K562 (cell line): ENCODE results near the gene SLX4IP. TPM values are rescaled to one million over a fixed set of nuclear protein-coding genes. Genes with fewer than 3 reads are reported as not detected.

Source experiments
- ARID1B ChIP-seq: fragments of 450-650 bp; IDR thresholded peaks from 2 replicates; pipeline ENCODE4 v1.6.1; 2016; ENCODE audit warnings: antibody characterized with exemption, mild to moderate bottlenecking, inconsistent platforms
- EGR1 ChIP-seq: fragments of 450-650 bp; conservative IDR thresholded peaks from 2 replicates; pipeline ENCODE4 v1.6.1; 2017; ENCODE audit warnings: mild to moderate bottlenecking
- EP400 ChIP-seq: fragments of 450-650 bp; IDR thresholded peaks from 2 replicates; pipeline ENCODE4 v1.6.1; 2017; ENCODE audit warnings: antibody characterized with exemption, mild to moderate bottlenecking, moderate library complexity
- GATAD2B ChIP-seq: fragments of 450-650 bp; IDR thresholded peaks from 2 replicates; pipeline ENCODE4 v1.6.1; 2017; ENCODE audit warnings: mild to moderate bottlenecking, borderline replicate concordance
- HDAC2 ChIP-seq: fragments of 450-650 bp; IDR thresholded peaks from 2 replicates; pipeline ENCODE4 v1.6.1; 2016; ENCODE audit warnings: mild to moderate bottlenecking
- MAFF ChIP-seq: IDR thresholded peaks from 2 replicates; pipeline ENCODE4 v1.6.1; 2012; ENCODE audit warnings: low read length, improper control_type of control experiment
- MAFK ChIP-seq: IDR thresholded peaks from 2 replicates; pipeline ENCODE4 v1.6.1; 2011; ENCODE audit warnings: low read length, improper control_type of control experiment
- NR3C1 ChIP-seq: sonication (generic); formaldehyde crosslinking; IDR thresholded peaks from 2 replicates; pipeline ENCODE4 v1.8.1; 2022; ENCODE audit warnings: missing genetic modification reagents
- SRF ChIP-seq, 2 experiments: fragments of 250-450, 450-650 bp in 1 of 2; sonication (Bioruptor Pico) in 1 of 2; sonication (generic) in 1 of 2; formaldehyde crosslinking; IDR thresholded peaks; 2 replicates each; pipeline versions ENCODE4 v1.5.0 to v1.5.1; 2020 to 2022; ENCODE audit warnings: mild to moderate bottlenecking in 1 of 2, missing genetic modification reagents in 1 of 2
- TEAD1 ChIP-seq, 2 experiments: fragments of 450-650 bp in 1 of 2; sonication (generic) in 1 of 2; formaldehyde crosslinking; IDR thresholded peaks; 2 replicates each; pipeline versions ENCODE4 v1.4.0 to v1.8.0; 2020 to 2022; ENCODE audit warnings: mild to moderate bottlenecking in 2 of 2, missing genetic modification reagents in 1 of 2
- ZFP30 ChIP-seq: fragments of 250-450 bp; sonication (Bioruptor Pico); IDR thresholded peaks from 2 replicates; pipeline ENCODE4 v1.8.0; 2022; ENCODE audit warnings: moderate library complexity, mild to moderate bottlenecking, inconsistent platforms, borderline replicate concordance
- ZNF217 ChIP-seq: sonication (generic); formaldehyde crosslinking; IDR thresholded peaks from 2 replicates; pipeline ENCODE4 v1.8.0; 2022; ENCODE audit warnings: mild to moderate bottlenecking, missing genetic modification reagents
- polyA plus RNA-seq, 8 experiments: library from polyadenylated mRNA; depleted of rRNA in 4 of 8; stranded (reverse) in 5 of 8; unstranded in 3 of 8; fragments of >200 nt; fragmentation: Nextera tagmentation in 2 of 8; fragmentation: Illumina TruSeq in 1 of 8; extraction: Ambion mirVana in 2 of 8; extraction: Trizol in 1 of 8; gene quantifications; 2 replicates each; pipeline versions ENCODE4 v1.2.1 to v1.2.3, GENCODE V29; 2011 to 2014; ENCODE audit warnings: inconsistent platforms in 1 of 8, missing spikeins in 1 of 8
- total RNA-seq, 7 experiments: library from RNA; depleted of rRNA in 6 of 7; stranded (reverse); fragments of >200 nt in 6 of 7; fragmentation: Illumina TruSeq in 2 of 7; extraction: Trizol in 2 of 7; gene quantifications; 2 replicates each; pipeline versions ENCODE4 v1.2.1 to v1.2.3, GENCODE V29; 2011 to 2021; ENCODE audit warnings: low replicate concordance in 1 of 7
- TF ChIP-seq, protein P1 (sequence below): sonication (generic); formaldehyde crosslinking; IDR thresholded peaks from 2 replicates; pipeline ENCODE4 v1.8.1; 2022; ENCODE audit warnings: missing genetic modification reagents
- TF ChIP-seq, protein P2 (sequence below), 2 experiments: fragments of 450-650 bp in 1 of 2; sonication (generic) in 1 of 2; formaldehyde crosslinking in 1 of 2; IDR thresholded peaks in 1 of 2; conservative IDR thresholded peaks in 1 of 2; 2 replicates each; pipeline versions ENCODE4 v1.6.1 to v1.8.1; 2016 to 2023; ENCODE audit warnings: mild to moderate bottlenecking in 2 of 2, moderate library complexity in 2 of 2, inconsistent platforms in 1 of 2, missing genetic modification reagents in 1 of 2
- TF ChIP-seq, protein P3 (sequence below): fragments of 250-450 bp; sonication (Bioruptor Pico); IDR thresholded peaks from 2 replicates; pipeline ENCODE4 v1.8.0; 2021; ENCODE audit warnings: moderate library complexity, mild to moderate bottlenecking, inconsistent platforms
- TF ChIP-seq, protein P4 (sequence below), 2 experiments: fragments of 450-650 bp; IDR thresholded peaks; 2 replicates each; pipeline ENCODE4 v1.6.1; 2016; ENCODE audit warnings: mild to moderate bottlenecking in 2 of 2, borderline replicate concordance in 1 of 2, low read depth in 1 of 2, moderate library complexity in 1 of 2

Gene SLX4IP
- total and polyA plus RNA-seq, 9 of the 15 experiments (the other 6 are each of a cell fraction or from before 2014, with no cell fraction given): 1.5 to 5.9 (median 3.5) TPM

DNA sequence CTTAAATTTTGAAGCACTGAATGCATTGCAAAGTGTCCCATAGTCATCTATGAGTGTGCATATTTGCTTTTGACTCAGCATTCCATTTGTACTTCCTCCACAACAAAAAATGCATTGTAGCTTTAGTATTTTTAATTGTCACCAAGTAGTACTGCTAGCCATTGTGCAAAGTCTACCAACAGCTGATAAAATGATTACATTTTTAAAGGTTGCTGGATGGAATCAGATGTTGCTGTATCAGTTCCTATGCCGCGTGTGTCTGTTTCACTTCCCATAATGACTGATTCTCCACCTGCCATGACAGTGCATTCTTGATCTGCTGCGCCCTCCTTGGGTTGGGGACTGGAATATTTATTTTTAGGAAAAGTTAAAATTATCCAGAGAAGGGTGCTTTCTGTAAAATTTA is 41.2 kb downstream of the SLX4IP start (continued):
- TF ChIP-seq, protein P1, sequence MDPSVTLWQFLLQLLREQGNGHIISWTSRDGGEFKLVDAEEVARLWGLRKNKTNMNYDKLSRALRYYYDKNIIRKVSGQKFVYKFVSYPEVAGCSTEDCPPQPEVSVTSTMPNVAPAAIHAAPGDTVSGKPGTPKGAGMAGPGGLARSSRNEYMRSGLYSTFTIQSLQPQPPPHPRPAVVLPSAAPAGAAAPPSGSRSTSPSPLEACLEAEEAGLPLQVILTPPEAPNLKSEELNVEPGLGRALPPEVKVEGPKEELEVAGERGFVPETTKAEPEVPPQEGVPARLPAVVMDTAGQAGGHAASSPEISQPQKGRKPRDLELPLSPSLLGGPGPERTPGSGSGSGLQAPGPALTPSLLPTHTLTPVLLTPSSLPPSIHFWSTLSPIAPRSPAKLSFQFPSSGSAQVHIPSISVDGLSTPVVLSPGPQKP (CRISPR knock-in tag): no peak
- no peak for TF ChIP-seq ZFP30 (CRISPR knock-in tag)
- no peak for TF ChIP-seq ZNF217
- no peak for TF ChIP-seq SRF (CRISPR knock-in tag; IDR thresholded peaks at IDR 0.05)
- TF ChIP-seq NR3C1 (CRISPR knock-in tag): no peak
- peak; percentile 34; the same call in 1 of the 2 replicates for TF ChIP-seq GATAD2B
- TF ChIP-seq ARID1B: peak; percentile 50
- peak; percentile 66; the same call in 1 of the 2 replicates for TF ChIP-seq MAFF
- peak; percentile 49; the same call in 1 of the 2 replicates for TF ChIP-seq MAFK
- peak; percentile 70 for TF ChIP-seq EP400
- TF ChIP-seq HDAC2: 0 out of 2 replicates have a peak, but pooled peaks have one; percentile 25
- no peak for TF ChIP-seq TEAD1 (CRISPR knock-in tag; IDR thresholded peaks at IDR 0.05)
- TF ChIP-seq, protein P2, sequence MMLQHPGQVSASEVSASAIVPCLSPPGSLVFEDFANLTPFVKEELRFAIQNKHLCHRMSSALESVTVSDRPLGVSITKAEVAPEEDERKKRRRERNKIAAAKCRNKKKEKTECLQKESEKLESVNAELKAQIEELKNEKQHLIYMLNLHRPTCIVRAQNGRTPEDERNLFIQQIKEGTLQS (IDR thresholded peaks at IDR 0.05): peak; percentile 41; the same call in 1 of the 2 replicates
- TF ChIP-seq, protein P2 (CRISPR knock-in tag; conservative IDR thresholded peaks at IDR 0.05): no peak
- no peak for TF ChIP-seq EGR1
- TF ChIP-seq, protein P3, sequence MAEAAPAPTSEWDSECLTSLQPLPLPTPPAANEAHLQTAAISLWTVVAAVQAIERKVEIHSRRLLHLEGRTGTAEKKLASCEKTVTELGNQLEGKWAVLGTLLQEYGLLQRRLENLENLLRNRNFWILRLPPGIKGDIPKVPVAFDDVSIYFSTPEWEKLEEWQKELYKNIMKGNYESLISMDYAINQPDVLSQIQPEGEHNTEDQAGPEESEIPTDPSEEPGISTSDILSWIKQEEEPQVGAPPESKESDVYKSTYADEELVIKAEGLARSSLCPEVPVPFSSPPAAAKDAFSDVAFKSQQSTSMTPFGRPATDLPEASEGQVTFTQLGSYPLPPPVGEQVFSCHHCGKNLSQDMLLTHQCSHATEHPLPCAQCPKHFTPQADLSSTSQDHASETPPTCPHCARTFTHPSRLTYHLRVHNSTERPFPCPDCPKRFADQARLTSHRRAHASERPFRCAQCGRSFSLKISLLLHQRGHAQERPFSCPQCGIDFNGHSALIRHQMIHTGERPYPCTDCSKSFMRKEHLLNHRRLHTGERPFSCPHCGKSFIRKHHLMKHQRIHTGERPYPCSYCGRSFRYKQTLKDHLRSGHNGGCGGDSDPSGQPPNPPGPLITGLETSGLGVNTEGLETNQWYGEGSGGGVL: no peak
- TF ChIP-seq, protein P4, sequence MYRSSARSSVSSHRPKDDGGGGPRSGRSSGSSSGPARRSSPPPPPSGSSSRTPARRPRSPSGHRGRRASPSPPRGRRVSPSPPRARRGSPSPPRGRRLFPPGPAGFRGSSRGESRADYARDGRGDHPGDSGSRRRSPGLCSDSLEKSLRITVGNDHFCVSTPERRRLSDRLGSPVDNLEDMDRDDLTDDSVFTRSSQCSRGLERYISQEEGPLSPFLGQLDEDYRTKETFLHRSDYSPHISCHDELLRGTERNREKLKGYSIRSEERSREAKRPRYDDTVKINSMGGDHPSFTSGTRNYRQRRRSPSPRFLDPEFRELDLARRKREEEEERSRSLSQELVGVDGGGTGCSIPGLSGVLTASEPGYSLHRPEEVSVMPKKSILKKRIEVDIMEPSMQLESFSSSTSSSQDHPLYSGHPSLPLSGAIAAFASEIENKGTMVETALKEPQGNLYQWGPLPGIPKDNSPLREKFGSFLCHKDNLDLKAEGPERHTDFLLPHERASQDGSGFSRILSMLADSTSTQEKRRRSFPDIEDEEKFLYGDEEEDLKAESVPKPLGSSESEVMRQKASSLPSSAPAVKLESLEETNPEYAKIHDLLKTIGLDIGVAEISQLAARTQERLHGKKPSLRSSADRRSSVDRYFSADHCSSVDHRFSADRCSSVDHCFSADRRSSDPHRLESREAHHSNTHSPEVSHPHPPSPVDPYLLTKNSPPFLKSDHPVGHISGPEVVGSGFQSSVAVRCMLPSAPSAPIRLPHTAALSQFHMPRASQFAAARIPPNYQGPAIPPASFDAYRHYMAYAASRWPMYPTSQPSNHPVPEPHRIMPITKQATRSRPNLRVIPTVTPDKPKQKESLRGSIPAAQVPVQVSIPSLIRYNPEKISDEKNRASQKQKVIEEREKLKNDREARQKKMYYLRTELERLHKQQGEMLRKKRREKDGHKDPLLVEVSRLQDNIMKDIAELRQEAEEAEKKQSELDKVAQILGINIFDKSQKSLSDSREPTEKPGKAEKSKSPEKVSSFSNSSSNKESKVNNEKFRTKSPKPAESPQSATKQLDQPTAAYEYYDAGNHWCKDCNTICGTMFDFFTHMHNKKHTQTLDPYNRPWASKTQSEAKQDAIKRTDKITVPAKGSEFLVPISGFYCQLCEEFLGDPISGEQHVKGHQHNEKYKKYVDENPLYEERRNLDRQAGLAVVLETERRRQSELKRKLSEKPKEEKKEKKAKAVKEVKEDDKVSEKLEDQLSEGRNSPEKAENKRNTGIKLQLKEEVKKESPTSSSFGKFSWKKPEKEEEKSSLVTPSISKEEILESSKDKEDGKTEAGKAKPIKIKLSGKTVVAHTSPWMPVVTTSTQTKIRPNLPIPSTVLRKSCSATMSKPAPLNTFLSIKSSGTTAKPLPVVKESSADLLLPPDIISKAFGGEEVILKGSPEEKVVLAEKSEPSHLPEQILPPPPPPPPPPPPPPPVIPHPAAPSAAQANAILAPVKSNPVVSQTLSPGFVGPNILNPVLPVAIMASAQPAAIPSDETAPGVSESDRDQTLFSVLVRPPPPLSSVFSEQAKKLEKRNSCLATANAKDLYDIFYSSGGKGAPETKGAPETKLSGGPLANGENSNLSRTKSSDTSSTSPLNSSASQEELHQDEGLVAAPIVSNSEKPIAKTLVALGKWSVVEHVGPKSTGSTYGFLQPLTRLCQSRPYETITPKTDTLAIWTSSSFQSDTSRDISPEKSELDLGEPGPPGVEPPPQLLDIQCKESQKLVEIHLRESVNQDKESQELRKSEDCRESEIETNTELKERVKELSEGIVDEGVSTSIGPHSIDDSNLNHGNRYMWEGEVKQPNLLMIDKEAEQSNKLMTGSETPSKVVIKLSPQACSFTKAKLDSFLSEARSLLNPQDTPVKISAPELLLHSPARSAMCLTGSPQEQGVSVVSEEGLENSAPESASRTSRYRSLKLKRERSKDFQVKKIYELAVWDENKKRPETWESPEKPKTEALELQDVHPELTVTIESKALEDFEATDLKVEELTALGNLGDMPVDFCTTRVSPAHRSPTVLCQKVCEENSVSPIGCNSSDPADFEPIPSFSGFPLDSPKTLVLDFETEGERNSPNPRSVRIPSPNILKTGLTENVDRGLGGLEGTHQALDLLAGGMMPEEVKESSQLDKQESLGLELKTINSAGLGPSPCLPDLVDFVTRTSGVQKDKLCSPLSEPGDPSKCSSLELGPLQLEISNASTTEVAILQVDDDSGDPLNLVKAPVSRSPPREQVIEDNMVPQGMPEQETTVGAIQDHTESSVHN (IDR thresholded peaks at IDR 0.05; ENCODE audit: borderline replicate concordance in 1 of 2, low read depth in 1 of 2): peak in 1 of 2 experiments; percentile 33; a peak in 1 of 4 replicates
